LNCaP clone FGC (cell line): ENCODE data around the gene CYP17A1.

Source experiments
- DNase-seq: peaks from one replicate; pipeline ENCODE4 v3.0.0-alpha.2; 2011; ENCODE audit warnings: low read depth
- H3K4me3 ChIP-seq: 2 replicates; pipeline ENCODE4 v1.5.1; 2011; ENCODE audit warnings: mild to moderate bottlenecking, low read depth, low read length, control low read depth
- TF ChIP-seq, protein P1 (sequence below): IDR thresholded peaks from 2 replicates; pipeline ENCODE4 v1.5.1; 2012; ENCODE audit warnings: mild to moderate bottlenecking; ENCODE audit not compliant: control insufficient read depth, insufficient read depth; ENCODE audit errors: extremely low read depth

CYP17A1 gene

DNA sequence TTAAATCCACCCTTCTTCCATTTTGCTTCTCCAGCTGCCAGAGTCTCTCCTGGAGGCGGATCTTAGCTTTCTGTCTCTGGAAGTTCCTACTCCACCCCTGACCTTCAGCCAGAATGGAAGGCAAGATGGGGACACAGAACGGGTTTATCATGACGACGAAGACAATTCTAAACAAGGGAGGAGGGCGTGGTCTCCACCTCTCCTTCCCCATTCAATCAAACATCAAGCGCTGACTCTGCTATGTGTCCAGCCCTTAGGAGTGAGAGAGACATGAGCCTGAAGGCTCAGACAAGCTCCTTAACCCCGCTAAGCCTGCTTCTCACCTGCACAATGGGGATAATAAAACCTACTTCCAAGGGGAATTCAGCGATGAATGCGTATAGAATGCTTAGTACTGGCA is 3.1 kb downstream of the CYP17A1 start:
- no peak overlapping the region for H3K4me3 ChIP-seq
- TF ChIP-seq, protein P1, sequence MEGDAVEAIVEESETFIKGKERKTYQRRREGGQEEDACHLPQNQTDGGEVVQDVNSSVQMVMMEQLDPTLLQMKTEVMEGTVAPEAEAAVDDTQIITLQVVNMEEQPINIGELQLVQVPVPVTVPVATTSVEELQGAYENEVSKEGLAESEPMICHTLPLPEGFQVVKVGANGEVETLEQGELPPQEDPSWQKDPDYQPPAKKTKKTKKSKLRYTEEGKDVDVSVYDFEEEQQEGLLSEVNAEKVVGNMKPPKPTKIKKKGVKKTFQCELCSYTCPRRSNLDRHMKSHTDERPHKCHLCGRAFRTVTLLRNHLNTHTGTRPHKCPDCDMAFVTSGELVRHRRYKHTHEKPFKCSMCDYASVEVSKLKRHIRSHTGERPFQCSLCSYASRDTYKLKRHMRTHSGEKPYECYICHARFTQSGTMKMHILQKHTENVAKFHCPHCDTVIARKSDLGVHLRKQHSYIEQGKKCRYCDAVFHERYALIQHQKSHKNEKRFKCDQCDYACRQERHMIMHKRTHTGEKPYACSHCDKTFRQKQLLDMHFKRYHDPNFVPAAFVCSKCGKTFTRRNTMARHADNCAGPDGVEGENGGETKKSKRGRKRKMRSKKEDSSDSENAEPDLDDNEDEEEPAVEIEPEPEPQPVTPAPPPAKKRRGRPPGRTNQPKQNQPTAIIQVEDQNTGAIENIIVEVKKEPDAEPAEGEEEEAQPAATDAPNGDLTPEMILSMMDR, result no peak
- peak; percentile 18 for DNase-seq

DNA sequence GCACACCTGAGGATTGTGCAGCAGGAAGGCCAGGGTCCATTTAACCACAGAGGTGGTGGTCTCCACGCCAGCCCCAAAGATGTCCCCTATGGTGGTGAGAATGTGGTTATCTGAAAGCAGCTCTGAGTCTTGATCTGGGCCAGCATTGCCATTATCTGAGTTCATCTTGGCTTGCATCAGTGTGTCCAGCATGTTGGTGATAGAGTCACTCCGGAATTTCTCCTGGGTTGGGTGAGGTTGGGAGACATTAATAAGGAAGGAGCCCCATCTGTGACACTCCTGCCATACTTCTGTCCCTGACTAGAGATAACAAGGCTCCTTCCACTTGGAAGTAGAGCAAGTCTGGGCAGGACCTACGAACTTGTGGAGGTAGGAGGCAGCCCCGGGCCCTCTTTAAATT is 4.2 kb downstream of the CYP17A1 start:
- TF ChIP-seq, protein P1, result no peak
- no peak for DNase-seq
- no peak overlapping the region for H3K4me3 ChIP-seq

DNA sequence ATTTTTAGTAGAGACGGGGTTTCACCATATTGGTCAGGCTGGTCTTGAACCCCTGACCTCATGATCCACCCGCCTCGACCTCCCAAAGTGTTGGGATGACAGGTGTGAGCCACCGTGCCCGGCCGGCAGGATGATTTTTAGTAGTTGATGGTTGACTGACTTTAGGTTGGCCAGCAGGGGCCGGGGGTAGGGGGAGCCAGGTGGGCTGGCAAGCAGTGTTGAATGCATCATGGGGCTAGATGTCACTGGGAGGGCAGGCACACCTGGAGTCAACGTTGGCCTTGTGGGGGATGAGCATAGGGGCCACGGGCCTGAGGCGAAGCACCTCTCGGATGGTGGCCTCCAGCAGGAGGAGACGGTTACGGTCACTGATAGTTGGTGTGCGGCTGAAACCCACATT is 5.0 kb downstream of the CYP17A1 start:
- DNase-seq, result no peak
- TF ChIP-seq, protein P1, result no peak

DNA sequence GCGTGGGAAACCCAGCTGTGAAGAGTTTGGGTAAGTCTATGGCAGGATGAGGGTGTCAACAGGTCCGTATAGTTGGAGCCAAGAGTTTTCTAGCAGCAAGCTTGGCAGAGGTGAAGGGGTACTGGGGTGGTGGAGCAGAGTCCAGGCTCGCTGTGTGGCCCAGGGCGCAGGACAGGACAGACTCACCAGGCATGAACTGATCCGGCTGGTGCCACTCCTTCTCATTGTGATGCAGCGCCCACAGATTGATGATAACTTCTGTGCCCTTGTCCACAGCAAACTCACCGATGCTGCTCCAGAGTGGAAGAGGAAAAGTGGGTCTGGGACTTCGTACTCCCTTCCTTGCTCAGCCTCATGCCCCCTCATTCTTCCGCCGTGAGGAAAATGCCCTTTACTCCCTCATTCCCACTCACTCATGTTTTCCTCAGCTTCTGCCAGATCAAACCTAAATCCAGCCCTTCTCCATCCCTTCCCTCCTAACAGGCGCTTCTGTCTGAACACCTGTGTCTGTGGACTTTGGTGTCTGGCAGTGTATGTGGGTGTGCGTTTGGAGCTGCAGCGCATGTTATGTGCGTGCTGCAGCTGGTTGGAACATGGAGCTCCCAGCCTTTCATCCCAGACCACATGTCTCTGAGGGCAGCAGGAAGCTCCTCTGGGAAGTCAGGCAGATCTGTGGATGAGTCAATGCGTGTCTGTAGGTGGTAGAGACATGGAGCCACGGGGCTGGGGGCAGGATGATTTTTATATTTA is 5.7 kb downstream of the CYP17A1 start:
- DNase-seq, result no peak
- TF ChIP-seq, protein P1, result no peak
- H3K4me3 ChIP-seq, result no peak overlapping the region

More for the DNA sequence above, 5.0 kb downstream of the CYP17A1 start:
- H3K4me3 ChIP-seq, result no peak overlapping the region

DNA sequence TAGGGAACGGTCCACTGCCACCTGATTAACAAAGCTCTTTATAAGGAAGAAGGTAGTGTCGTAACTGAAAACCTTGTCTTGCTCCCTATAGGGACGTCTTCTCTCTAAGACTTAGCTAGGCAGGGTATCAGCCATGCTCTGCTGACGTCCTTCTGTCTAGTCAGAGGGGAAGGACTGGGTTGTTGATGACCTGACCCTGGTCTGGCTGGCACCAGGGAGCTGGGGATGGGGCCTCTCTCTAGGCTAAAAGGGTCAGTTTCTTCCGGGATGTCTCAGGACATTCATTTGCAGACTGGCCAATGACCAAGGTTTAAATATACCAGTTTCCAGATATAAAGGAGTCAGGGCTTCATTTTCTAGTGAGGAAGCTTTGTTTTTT is 9.6 kb downstream of the CYP17A1 start:
- TF ChIP-seq, protein P1, result no peak

DNA sequence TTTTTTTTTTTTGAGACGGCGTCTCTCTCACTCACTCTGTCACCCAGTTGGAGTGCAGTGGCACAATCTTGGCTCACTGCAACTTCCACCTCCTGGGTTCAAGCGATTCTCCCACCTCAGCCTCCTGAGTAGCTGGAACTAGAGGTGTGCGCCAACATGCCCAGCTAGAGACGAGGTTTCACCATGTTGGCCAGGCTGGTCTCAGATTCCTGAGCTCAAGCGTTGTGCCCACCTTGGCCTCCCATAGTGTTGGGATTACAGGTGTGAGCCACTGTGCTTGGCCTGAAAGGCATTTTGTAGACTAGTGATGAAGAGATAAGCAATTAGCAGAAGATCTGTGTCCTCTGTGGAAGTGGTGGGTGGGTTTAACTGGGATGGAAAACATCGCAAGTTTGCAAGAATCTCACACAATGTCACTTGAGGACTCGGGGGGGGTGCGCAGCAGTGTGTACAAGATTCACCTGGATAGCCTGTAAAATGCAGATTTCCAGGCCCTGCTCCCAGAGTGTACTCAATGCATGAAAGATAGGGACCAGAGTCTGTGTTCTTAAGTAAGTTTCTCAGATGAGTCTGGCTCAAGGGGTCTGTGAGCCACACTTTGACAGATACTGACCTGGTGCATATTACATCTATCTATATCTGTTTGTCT is 10.9 kb downstream of the CYP17A1 start:
- no peak overlapping the region for H3K4me3 ChIP-seq
- TF ChIP-seq, protein P1, result no peak
- DNase-seq, result no peak

More for the DNA sequence above, 9.6 kb downstream of the CYP17A1 start:
- no peak overlapping the region for H3K4me3 ChIP-seq
- no peak for DNase-seq
